Cardiac fibroblast (primary cell): Measurements from ENCODE around the gene PM20D2.

Experiments used
- DNase-seq, 2 donors: peaks; one replicate each; pipeline versions ENCODE4 v3.0.0 to v3.0.0-alpha.2; 2010; ENCODE audit warnings: low read depth in 2 of 2
- H3K4me3 ChIP-seq, 2 donors: replicated peaks in 1 of 2; 1 replicate in 1 of 2; 2 replicates in 1 of 2; pipeline ENCODE4 v1.5.1; 2011; ENCODE audit warnings: low read depth in 2 of 2, low read length in 2 of 2, mild to moderate bottlenecking in 2 of 2, moderate library complexity in 1 of 2
- CTCF ChIP-seq: IDR thresholded peaks from one replicate; pipeline ENCODE4 v1.5.1; 2011; ENCODE audit warnings: low read depth, mild to moderate bottlenecking, low read length, inconsistent platforms

PM20D2 gene, protein sequence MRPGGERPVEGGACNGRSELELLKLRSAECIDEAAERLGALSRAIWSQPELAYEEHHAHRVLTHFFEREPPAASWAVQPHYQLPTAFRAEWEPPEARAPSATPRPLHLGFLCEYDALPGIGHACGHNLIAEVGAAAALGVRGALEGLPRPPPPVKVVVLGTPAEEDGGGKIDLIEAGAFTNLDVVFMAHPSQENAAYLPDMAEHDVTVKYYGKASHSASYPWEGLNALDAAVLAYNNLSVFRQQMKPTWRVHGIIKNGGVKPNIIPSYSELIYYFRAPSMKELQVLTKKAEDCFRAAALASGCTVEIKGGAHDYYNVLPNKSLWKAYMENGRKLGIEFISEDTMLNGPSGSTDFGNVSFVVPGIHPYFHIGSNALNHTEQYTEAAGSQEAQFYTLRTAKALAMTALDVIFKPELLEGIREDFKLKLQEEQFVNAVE

DNA sequence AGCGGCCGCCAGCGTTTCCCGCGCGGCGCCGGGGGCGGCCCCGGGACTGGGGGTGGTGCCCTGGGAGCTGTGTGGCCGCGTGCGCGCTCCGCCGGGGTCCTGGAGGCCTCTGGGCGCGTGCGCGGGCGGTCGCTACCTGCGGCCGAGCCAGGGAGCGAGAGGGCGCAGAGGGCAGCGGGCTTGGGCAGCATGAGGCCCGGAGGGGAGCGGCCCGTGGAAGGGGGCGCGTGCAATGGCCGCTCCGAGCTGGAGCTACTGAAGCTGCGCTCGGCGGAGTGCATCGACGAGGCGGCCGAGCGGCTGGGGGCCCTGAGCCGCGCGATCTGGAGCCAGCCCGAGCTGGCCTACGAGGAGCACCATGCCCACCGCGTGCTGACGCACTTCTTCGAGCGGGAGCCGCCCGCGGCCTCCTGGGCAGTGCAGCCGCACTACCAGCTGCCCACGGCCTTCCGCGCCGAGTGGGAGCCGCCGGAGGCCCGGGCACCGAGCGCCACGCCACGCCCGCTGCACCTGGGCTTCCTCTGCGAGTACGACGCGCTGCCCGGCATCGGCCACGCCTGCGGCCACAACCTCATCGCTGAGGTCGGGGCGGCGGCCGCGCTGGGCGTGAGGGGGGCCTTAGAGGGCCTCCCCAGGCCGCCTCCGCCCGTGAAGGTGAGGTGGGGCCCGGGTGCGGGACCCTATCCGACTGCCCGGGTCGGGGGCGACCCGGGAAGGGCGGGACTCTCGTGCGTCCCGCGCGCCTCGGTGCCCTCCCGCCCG lies at the start of gene PM20D2:
PM20D2 (plus strand) TSS at position 100 of the 762 bp plus-strand sequence; CDS start at position 190, 90 bp downstream.
- no peak for TF ChIP-seq CTCF
- peak within 1 kb of the TSS; percentile 47 to 61 for H3K4me3 ChIP-seq
- DNase-seq = peak; percentile 18 to 44

- TF ChIP-seq CTCF = no peak
- DNase-seq = no peak
- no peak overlapping the region for H3K4me3 ChIP-seq
These were observed 47.4 kb upstream of the PM20D2 start for GRCh38 chr6:89098461-89098860.

DNA sequence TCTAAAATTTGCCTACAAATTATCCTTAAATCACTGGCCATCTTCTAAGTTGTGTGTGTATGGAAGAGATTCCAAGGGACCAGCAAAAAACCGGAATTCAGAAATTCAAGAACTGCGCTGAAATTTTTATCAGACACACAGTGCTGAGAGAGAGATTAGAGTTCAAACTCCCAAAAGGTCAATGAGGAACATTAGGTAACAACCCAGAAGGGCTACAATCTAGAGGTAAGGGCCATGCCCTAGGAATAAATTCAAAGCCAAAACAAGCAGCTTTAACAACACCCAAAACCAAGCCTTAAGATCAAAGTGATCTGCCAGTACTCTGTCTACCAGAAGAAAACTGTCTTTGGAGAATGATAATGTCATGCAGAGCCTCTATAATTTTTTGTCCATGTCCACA lies 45.7 kb upstream of the PM20D2 start:
- TF ChIP-seq CTCF = no peak
- H3K4me3 ChIP-seq = no peak overlapping the region
- no peak for DNase-seq

DNA sequence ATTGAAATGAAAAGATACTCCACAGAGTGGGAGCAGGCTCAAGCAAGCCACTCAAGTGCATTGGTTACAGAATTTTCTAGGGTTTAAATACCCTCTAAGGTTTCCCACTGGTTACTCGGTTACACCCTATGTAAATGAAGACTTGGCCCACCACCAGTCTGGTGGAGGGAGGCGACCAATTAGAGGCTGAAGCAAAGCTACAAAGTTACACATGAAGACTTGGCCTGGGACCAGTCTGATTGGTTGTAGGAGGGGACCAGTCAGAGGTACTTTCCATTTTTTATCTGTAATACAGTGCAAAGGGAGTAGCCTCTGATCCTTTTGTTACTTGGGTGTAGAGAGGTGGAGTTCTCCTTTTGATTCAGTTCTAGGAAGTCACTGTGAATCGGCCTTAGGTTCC lies 35.6 kb upstream of the PM20D2 start:
- DNase-seq = no peak
- no peak overlapping the region for H3K4me3 ChIP-seq
- TF ChIP-seq CTCF = no peak

GRCh38 chr6:89111933-89112332 lies 33.9 kb upstream of the PM20D2 start:
- TF ChIP-seq CTCF = no peak
- H3K4me3 ChIP-seq = no peak overlapping the region
- DNase-seq = no peak

GRCh38 chr6:89116702-89117101 lies 29.2 kb upstream of the PM20D2 start:
- H3K4me3 ChIP-seq = no peak overlapping the region
- TF ChIP-seq CTCF = no peak

More at GRCh38 chr6:89116702-89117101, 29.2 kb upstream of the PM20D2 start:
- DNase-seq = no peak
